Ovary (tissue), 9 donors: ENCODE results near the gene TMEM176B. TPM values are rescaled to one million over a fixed set of nuclear protein-coding genes. Genes with fewer than 3 reads are reported as not detected.

Source experiments
- DNase-seq, 5 donors: peaks; one replicate each; pipeline ENCODE4 v3.0.0-alpha.2; 2019 to 2020
- H3K27ac ChIP-seq, 2 donors: fragments of 200-600 bp; one replicate each; pipeline versions ENCODE4 v1.5.1 to v1.8.0; 2019 to 2022
- H3K27me3 ChIP-seq: fragments of 200-600 bp; one replicate; pipeline ENCODE4 v1.8.0; 2022
- H3K36me3 ChIP-seq: fragments of 200-600 bp; sonication (generic); one replicate; pipeline ENCODE4 v1.5.1; 2019
- H3K4me1 ChIP-seq: one replicate; pipeline ENCODE4 v1.8.1; 2013; ENCODE audit warnings: mild to moderate bottlenecking, moderate library complexity; ENCODE audit not compliant: insufficient read depth
- H3K4me3 ChIP-seq: fragments of 200-600 bp; sonication (generic); one replicate; pipeline ENCODE4 v1.5.1; 2017
- H3K9me3 ChIP-seq, 2 donors: fragments of 200-600 bp in 1 of 2; sonication (generic) in 1 of 2; one replicate each; pipeline versions ENCODE4 v1.5.1 to v1.8.1; 2013 to 2019; ENCODE audit warnings: mild to moderate bottlenecking in 1 of 2, moderate library complexity in 1 of 2
- EP300 ChIP-seq: sonication (generic); formaldehyde crosslinking; IDR thresholded peaks from one replicate; pipeline ENCODE4 v1.6.1; 2017; ENCODE audit warnings: antibody characterized with exemption
- POLR2A ChIP-seq: fragments of 450-650 bp; IDR thresholded peaks from one replicate; pipeline ENCODE4 v1.6.1; 2017; ENCODE audit warnings: antibody characterized with exemption, mild to moderate bottlenecking, moderate library complexity
- WGBS, 3 donors: extraction: QIAGEN DNeasy Blood & Tissue Kit in 1 of 3; methylation state at CpG; one replicate each; pipeline versions ENCODE4 v1.1.5 to v1.1.7; 2013 to 2017; 5-methylcytosine and 5-hydroxymethylcytosine counted together
- intact Hi-C, 4 donors: fragments of 100-400 bp; cut with DNase I; formaldehyde crosslinking; loops; one replicate each; pipeline versions ENCODE4 v1.11.0 to v1.15.1; 2022 to 2023
- polyA plus RNA-seq, 2 donors: library from polyadenylated mRNA; stranded (reverse); fragments of 200-250 nt in 1 of 2; fragments of 350-450 nt in 1 of 2; fragmentation: Illumina TruSeq in 1 of 2; extraction: RNeasy Lipid Tissue Mini Kit (QIAGEN cat#74804) in 1 of 2; gene quantifications; one replicate each; pipeline ENCODE4 v1.2.3, GENCODE V29; 2013 to 2014
- total RNA-seq, 7 donors: library from RNA; depleted of rRNA in 2 of 7; stranded (reverse); fragments of >200 nt in 2 of 7; fragmentation: NEBNext Ultra II Directional in 3 of 7; extraction: Animal tissue kit (Norgen Biotek cat#: 25700) in 3 of 7; gene quantifications; one replicate each; pipeline versions ENCODE4 v1.1.0 to v1.2.4, GENCODE V29; 2016 to 2023
- TF ChIP-seq, protein P1 (sequence below), 3 donors: fragments of 450-650 bp in 2 of 3; fragments of 200-600 bp in 1 of 3; IDR thresholded peaks; one replicate each; pipeline versions ENCODE4 v1.5.1 to v1.8.0; 2016 to 2022; ENCODE audit warnings: antibody characterized with exemption in 3 of 3, mild to moderate bottlenecking in 1 of 3
- donor health status: DM: no; HTN: no; CAD: no; lungs with moderate emphysema.
- donor health status: DM: no; HTN: no; CAD: no.
- donor health status: Bipolar disorder and iron deficiency.
- donor health status: DM: yes; HTN: yes; CAD: no.
- donor health status: DM: no; HTN: no; CAD: no.
- donor health status: DM: yes; HTN: yes; CAD: no.

The TMEM176B gene
- total and polyA plus RNA-seq, 9 donors = 86.7 to 145 (median 131) TPM

DNA sequence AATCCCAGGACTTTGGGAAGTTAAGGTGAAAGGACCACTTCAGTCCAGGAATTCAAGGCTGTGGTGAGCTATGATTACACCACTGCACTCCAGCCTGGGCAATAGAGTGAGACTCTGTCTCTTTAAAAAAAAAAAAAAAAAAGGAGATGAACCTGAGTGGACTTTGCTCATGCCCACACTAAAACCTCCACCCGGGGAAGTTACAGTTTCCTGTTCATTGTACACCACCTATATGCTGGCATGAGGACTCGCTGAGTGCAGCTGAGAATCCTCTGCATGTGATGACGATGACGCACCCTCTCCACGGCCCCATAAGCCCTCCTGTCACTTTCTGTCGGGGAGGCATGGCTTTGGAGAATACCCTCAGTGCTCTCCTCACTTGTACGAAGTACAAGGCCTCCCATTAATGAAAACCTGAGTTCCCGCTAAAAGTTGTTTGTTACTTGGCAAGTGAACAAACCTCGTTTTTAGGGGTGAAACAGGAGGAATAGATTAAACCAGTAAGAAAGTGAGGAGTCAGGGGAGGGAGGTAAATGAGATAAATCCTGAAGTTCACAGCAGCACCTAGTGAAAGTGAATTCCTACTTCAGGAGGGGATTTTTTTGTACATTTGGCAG, 15.9 kb downstream of the TMEM176B start:
- no peak overlapping the region for H3K27ac ChIP-seq
- no peaks in the 10 kb centered on the region for H3K36me3 ChIP-seq
- no peaks in the 10 kb centered on the region for H3K9me3 ChIP-seq
- no peak for DNase-seq
- intact Hi-C loops = loop anchor here in 1 of 4 donors (10.0 kb wide), 1 partner anchor 191 kb away; the partner anchor contains the start of gene KCNH2
- 55 to 62% (median 62%) methylated on average over 9 of the region's 9 CpGs for WGBS, 3 donors
- H3K4me3 ChIP-seq = no peak overlapping the region
- TF ChIP-seq EP300 (no peak), POLR2A (no peak)
- TF ChIP-seq, protein P1, sequence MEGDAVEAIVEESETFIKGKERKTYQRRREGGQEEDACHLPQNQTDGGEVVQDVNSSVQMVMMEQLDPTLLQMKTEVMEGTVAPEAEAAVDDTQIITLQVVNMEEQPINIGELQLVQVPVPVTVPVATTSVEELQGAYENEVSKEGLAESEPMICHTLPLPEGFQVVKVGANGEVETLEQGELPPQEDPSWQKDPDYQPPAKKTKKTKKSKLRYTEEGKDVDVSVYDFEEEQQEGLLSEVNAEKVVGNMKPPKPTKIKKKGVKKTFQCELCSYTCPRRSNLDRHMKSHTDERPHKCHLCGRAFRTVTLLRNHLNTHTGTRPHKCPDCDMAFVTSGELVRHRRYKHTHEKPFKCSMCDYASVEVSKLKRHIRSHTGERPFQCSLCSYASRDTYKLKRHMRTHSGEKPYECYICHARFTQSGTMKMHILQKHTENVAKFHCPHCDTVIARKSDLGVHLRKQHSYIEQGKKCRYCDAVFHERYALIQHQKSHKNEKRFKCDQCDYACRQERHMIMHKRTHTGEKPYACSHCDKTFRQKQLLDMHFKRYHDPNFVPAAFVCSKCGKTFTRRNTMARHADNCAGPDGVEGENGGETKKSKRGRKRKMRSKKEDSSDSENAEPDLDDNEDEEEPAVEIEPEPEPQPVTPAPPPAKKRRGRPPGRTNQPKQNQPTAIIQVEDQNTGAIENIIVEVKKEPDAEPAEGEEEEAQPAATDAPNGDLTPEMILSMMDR (IDR thresholded peaks at IDR 0.05) = no peak
- no peaks in the 10 kb centered on the region for H3K27me3 ChIP-seq
- H3K4me1 ChIP-seq = peaks cover 6% of the 10 kb centered on the region

DNA sequence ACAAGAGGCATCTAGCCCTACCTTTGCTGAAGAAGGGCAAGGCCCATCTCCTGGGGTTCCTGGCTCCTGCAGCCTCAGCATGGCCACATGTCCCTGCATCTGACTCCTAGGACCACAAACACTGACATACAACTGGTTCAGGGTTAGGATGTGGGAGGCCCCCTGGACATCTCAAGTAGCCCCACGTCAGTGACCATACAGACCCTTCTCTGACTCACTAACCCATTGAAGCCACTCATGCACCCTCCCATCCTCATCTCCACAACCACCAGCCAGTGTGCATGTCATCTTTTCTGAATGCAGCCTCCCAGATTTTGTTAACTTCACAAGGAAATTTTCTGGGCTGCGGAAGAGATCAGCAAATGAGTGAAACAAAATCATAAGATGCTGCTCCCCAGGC, 18.2 kb downstream of the TMEM176B start:
- intact Hi-C loops = loop anchor here in 1 of 4 donors (10.0 kb wide), 1 partner anchor 193 kb away; the partner anchor contains the start of gene KCNH2
- TF ChIP-seq, protein P1 (IDR thresholded peaks at IDR 0.05) = no peak
- TF ChIP-seq EP300 (no peak), POLR2A (no peak)
- Histone ChIP-seq H3K36me3 (no peaks in the 10 kb centered on the region), H3K4me3 (no peak overlapping the region), H3K27ac (no peak overlapping the region), H3K27me3 (no peaks in the 10 kb centered on the region), H3K4me1 (no peaks in the 10 kb centered on the region), H3K9me3 (no peaks in the 10 kb centered on the region)
- 91 to 98% (median 96%) methylated on average over 2 of the region's 2 CpGs for WGBS, 3 donors
- no peak for DNase-seq

DNA sequence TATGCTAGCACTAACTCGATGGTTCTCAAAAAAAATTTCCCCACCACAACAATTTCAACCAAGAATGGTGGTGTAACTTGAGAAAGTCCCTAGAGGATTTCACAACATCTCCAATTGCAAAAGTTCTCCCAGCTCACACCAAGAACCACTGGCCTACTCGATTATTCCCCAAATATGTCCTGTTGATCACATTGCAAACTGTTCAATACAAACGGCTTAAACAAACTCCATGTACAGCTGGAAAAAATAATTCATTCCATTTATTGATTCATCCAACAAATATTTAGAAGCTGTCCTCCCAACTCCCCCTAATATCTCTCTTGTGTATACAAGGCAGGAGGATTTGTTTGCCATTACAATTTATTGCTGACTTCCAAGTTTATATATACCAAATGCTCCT, 19.1 kb downstream of the TMEM176B start:
- TF ChIP-seq POLR2A (no peak), EP300 (no peak)
- TF ChIP-seq, protein P1 (IDR thresholded peaks at IDR 0.05) = no peak
- Histone ChIP-seq H3K27ac (no peak overlapping the region), H3K27me3 (no peaks in the 10 kb centered on the region), H3K9me3 (no peaks in the 10 kb centered on the region), H3K4me3 (no peak overlapping the region), H3K36me3 (no peaks in the 10 kb centered on the region), H3K4me1 (no peaks in the 10 kb centered on the region)
- intact Hi-C loops = loop anchor here in 1 of 4 donors (10.0 kb wide), 1 partner anchor 194 kb away; the partner anchor contains the start of gene KCNH2
- DNase-seq = no peak
- WGBS, 3 donors = 19 to 23% (median 19%) methylated on average over 3 of the region's 3 CpGs

GRCh38 chr7:150780292-150780691, 19.9 kb downstream of the TMEM176B start:
- no peaks in the 10 kb centered on the region for H3K4me1 ChIP-seq
- H3K9me3 ChIP-seq = no peaks in the 10 kb centered on the region
- TF ChIP-seq POLR2A = no peak
- TF ChIP-seq EP300 = no peak
- TF ChIP-seq, protein P1 (IDR thresholded peaks at IDR 0.05) = no peak
- DNase-seq = no peak
- H3K27ac ChIP-seq = no peak overlapping the region
- intact Hi-C loops = loop anchor here in 1 of 4 donors (10.0 kb wide), 1 partner anchor 195 kb away; the partner anchor contains the start of gene KCNH2
- no peaks in the 10 kb centered on the region for H3K27me3 ChIP-seq
- no peak overlapping the region for H3K4me3 ChIP-seq
- WGBS, 3 donors = 62 to 67% (median 64%) methylated on average over 3 of the region's 3 CpGs
- H3K36me3 ChIP-seq = no peaks in the 10 kb centered on the region
